Testis (tissue), 3 donors: ENCODE measurements around the gene PUS7. TPM values are rescaled to one million over a fixed set of nuclear protein-coding genes. Genes with fewer than 3 reads are reported as not detected.
A peak's percentile ranks its signal among the peaks of the same experiment; 100 is the strongest.
"Not testable (repeated sequence)": the region's sequence is repeated elsewhere in the genome, so short reads cannot be mapped to it uniquely, and the experiment has no call there.

Experiments used
- DNase-seq: peaks from one replicate; pipeline ENCODE4 v3.0.0-alpha.2; 2019
- H3K27ac ChIP-seq, 2 donors: fragments of 200-600 bp; sonication (generic); one replicate each; pipeline ENCODE4 v1.5.1; 2019
- H3K27me3 ChIP-seq: fragments of 200-600 bp; sonication (generic); one replicate; pipeline ENCODE4 v1.5.1; 2019
- H3K36me3 ChIP-seq: fragments of 200-600 bp; sonication (generic); one replicate; pipeline ENCODE4 v1.5.1; 2017; ENCODE audit warnings: low read depth; ENCODE audit errors: missing control alignments
- H3K4me1 ChIP-seq: fragments of 200-600 bp; sonication (generic); one replicate; pipeline ENCODE4 v1.5.1; 2019
- H3K4me3 ChIP-seq, 2 donors: fragments of 200-600 bp; sonication (generic); one replicate each; pipeline ENCODE4 v1.5.1; 2017 to 2019
- H3K9me3 ChIP-seq: fragments of 200-600 bp; sonication (generic); one replicate; pipeline ENCODE4 v1.5.1; 2017
- POLR2A ChIP-seq: fragments of 450-650 bp; IDR thresholded peaks from one replicate; pipeline ENCODE4 v1.6.1; 2017; ENCODE audit warnings: antibody characterized with exemption, mild to moderate bottlenecking, moderate library complexity
- WGBS, 2 donors: methylation state at CpG; one replicate each; pipeline ENCODE4 v1.1.5; 2018; 5-methylcytosine and 5-hydroxymethylcytosine counted together
- intact Hi-C: fragments of 100-400 bp; cut with DNase I; formaldehyde crosslinking; loops from one replicate; pipeline ENCODE4 v1.15.1; 2023; ENCODE audit warnings: low total_unique reads
- polyA plus RNA-seq: library from polyadenylated mRNA; stranded (reverse); fragments of 350-450 nt; fragmentation: Illumina TruSeq; extraction: RNeasy Lipid Tissue Mini Kit (QIAGEN cat#74804); gene quantifications from one replicate; pipeline ENCODE4 v1.2.3, GENCODE V29; 2014; ENCODE audit warnings: low read depth, low replicate concordance; ENCODE audit not compliant: insufficient read depth
- total RNA-seq, 2 donors: library from RNA; depleted of rRNA; stranded (reverse); fragments of >200 nt; gene quantifications; one replicate each; pipeline ENCODE4 v1.2.3, GENCODE V29; 2016
- TF ChIP-seq, protein P1 (sequence below), 3 experiments: fragments of 450-650 bp in 2 of 3; fragments of 200-600 bp in 1 of 3; sonication (generic) in 1 of 3; IDR thresholded peaks; one replicate each; pipeline ENCODE4 v1.5.1; 2016 to 2019; ENCODE audit warnings: antibody characterized with exemption in 3 of 3, mild to moderate bottlenecking in 2 of 3, moderate library complexity in 1 of 3

The PUS7 gene
- total and polyA plus RNA-seq, 3 donors from 2014 or later, result 8.7 to 18.0 (median 10.6) TPM

DNA sequence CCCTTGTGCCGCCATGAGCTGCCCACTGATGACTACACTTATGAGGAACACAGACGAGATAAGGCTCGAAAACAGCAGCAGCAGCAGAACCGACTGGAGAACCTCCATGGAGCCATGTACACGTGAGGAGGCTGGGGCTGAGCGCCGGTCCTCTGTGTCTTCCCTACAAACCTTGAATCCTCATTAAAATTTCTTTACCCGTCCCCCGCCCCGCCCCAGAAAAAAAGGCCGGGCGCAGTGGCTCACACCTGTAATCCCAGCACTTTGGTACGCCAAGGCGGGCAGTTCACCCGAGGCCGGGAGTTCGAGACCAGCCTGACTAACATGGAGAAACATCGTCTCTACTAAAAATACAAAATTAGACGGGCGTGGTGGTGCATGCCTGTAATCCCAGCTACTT lies 8.5 kb upstream of the PUS7 start:
- H3K36me3 ChIP-seq, result no peaks in the 10 kb centered on the region
- intact Hi-C loops, result no loop called here
- peaks cover 6% of the 10 kb centered on the region for H3K4me1 ChIP-seq
- H3K4me3 ChIP-seq, result peak overlapping the region; percentile 11 to 12
- no peaks in the 10 kb centered on the region for H3K27me3 ChIP-seq
- DNase-seq, result no peak
- no peak for TF ChIP-seq POLR2A
- TF ChIP-seq, protein P1, sequence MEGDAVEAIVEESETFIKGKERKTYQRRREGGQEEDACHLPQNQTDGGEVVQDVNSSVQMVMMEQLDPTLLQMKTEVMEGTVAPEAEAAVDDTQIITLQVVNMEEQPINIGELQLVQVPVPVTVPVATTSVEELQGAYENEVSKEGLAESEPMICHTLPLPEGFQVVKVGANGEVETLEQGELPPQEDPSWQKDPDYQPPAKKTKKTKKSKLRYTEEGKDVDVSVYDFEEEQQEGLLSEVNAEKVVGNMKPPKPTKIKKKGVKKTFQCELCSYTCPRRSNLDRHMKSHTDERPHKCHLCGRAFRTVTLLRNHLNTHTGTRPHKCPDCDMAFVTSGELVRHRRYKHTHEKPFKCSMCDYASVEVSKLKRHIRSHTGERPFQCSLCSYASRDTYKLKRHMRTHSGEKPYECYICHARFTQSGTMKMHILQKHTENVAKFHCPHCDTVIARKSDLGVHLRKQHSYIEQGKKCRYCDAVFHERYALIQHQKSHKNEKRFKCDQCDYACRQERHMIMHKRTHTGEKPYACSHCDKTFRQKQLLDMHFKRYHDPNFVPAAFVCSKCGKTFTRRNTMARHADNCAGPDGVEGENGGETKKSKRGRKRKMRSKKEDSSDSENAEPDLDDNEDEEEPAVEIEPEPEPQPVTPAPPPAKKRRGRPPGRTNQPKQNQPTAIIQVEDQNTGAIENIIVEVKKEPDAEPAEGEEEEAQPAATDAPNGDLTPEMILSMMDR (IDR thresholded peaks at IDR 0.05), result no peak
- H3K27ac ChIP-seq, result no peak overlapping the region
- 72 to 86% methylated on average over 20 of the region's 20 CpGs for WGBS, 2 donors
- no peaks in the 10 kb centered on the region for H3K9me3 ChIP-seq

DNA sequence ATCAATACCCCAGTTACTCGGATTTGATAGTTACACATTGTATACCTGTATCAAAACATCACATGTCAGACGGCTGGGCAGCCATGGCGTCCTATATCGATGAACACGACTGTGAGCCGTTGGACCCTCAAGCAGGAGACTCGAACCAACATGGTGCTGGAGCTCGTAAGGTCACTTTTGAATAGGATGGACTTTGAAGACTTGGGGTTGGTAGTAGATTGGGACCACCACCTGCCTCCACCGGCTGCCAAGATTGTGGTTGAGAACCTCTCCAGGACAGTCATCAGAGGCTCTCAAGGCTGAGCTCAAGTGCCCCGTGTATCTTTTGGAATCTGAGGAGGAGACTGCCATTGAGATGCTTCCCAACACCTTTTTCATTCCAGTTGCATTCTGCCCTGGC lies 8.1 kb upstream of the PUS7 start:
- Histone ChIP-seq H3K4me1 (peaks cover 6% of the 10 kb centered on the region), H3K27me3 (no peaks in the 10 kb centered on the region), H3K4me3 (peak overlapping the region in 1 of 2 donors; percentile 11), H3K9me3 (no peaks in the 10 kb centered on the region), H3K27ac (no peak overlapping the region), H3K36me3 (no peaks in the 10 kb centered on the region)
- intact Hi-C loops, result no loop called here
- 65 to 75% methylated on average over 10 of the region's 10 CpGs for WGBS, 2 donors
- no peak for TF ChIP-seq POLR2A
- TF ChIP-seq, protein P1 (IDR thresholded peaks at IDR 0.05), result no peak
- no peak for DNase-seq

DNA sequence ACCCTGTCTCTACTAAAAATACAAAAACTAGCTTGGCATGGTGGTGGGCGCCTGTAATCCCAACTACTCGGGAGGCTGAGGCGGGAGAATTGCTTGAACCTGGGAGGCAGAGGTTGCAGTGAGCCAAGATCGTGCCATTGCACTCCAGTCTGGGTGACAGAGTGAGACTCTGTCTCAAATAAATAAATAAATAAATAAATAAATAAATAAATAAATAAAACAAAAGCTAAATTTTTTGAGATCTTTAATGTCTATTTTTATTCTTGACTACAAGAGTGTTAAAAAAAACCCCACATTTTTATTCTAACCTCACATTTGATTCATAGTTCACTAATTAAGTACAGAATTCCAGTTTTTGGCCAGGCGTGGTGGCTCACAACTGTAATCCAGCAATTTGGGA lies 5.7 kb upstream of the PUS7 start:
- DNase-seq, H3K4me1 ChIP-seq, H3K27ac ChIP-seq, H3K4me3 ChIP-seq, intact Hi-C loops, H3K9me3 ChIP-seq, H3K27me3 ChIP-seq, H3K36me3 ChIP-seq: not testable (repeated sequence)
- 84 to 89% methylated on average over 5 of the region's 5 CpGs for WGBS, 2 donors

DNA sequence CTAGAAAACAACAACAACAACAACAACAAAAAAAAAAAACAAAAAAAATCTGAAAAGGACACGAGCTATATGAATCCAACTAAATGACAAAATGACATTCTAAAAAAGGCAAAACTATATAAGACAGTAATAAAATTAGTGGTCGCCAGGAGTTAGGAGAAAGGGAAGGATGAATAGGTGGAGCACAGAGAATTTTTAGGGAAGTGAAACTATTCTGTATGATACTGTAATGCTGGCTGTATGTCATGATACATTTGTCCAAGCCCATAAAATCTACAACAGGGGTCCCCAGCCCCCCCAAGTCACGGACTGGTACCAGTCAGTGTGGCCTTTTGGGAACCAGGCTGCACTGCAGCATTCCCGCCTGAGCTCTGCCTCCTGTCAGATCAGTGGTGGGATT lies 2.8 kb upstream of the PUS7 start:
- H3K27me3 ChIP-seq, result no peaks in the 10 kb centered on the region
- intact Hi-C loops, result no loop called here
- no peak for DNase-seq
- H3K4me3 ChIP-seq, result no peak overlapping the region
- H3K9me3 ChIP-seq, result no peaks in the 10 kb centered on the region
- no peak for TF ChIP-seq POLR2A
- TF ChIP-seq, protein P1 (IDR thresholded peaks at IDR 0.05), result no peak
- 76 to 86% methylated on average over 2 to 4 of the region's 4 CpGs for WGBS, 2 donors
- no peak overlapping the region for H3K27ac ChIP-seq
- H3K4me1 ChIP-seq, result peaks cover 5% of the 10 kb centered on the region
- H3K36me3 ChIP-seq, result no peaks in the 10 kb centered on the region

DNA sequence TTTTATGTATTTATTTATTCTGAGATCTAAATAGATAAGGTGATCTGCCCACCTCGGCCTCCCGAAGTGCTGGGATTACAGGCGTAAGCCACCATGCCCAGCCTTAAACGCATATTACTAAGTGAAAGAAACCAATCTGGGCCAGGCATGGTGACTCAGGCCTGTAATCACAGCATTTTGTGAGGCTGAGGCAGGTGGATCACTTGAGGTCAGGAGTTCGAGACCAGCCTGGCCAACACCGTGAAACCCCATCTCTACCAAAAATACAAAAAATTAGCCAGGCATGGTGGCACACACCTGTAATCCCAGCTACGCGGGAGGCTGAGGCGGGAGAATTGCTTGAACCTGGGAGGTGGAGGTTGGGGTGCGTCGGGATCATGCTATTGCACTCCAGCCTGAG lies 2.4 kb upstream of the PUS7 start:
- intact Hi-C loops, H3K4me1 ChIP-seq, H3K36me3 ChIP-seq, DNase-seq, H3K27me3 ChIP-seq, H3K4me3 ChIP-seq, H3K9me3 ChIP-seq, H3K27ac ChIP-seq: not testable (repeated sequence)
- 93 to 95% methylated on average over 11 of the region's 11 CpGs for WGBS, 2 donors

DNA sequence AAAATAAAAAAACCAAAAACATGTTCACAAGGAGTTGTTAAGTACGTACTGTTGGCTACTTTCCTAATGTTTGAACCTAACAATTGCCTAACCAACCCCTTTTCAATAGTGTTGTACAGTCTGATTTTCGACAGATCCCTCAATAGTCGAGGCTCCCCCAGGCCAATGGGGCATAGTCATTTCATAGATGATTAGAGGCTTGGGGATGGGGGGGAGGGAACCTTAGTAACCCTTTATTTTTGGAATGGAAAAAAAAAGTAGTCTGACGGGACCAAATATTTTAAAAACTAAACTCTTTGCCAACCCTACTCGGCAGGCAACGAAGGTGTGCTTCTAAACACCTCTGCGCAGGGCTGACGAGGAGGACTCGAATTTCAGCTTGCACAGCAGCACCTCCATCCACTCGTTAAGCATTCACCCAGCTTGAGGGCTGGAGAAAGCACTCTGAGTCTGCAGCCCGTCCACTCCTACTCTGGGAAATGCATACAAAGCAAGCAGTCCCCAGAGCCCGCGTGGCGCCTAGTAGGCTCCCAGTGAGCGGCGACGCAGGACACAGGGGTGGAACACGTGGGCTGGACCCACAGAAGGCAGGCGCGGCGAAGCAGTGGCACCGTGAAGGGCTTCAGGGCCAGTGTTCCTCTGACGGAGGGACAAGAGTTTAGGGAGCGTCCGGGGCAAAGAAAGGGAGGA lies 899 bp downstream of the PUS7 start:
- 5 to 10% methylated on average over 22 to 25 of the region's 25 CpGs for WGBS, 2 donors

DNA sequence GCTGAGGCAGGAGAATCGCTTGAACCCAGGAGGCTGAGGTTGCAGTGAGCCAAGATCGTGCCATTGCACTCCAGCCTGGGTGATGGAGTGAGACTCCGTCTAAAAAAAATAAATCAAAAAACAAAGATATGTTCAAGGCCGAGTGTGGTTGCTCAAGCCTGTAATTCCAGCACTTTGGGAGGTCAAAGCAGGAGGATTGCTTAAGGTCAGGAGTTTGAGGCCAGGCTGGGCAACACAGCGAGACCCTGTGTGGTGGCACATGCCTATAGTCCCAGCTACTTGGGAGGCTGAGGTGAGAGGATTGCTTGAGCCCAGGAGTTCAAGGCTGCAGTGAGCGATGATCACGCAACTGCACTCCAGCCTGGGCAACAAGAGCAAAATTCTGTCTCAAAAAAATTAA lies 1.5 kb downstream of the PUS7 start:
- intact Hi-C loops, DNase-seq, H3K27ac ChIP-seq, H3K27me3 ChIP-seq, H3K9me3 ChIP-seq, H3K4me1 ChIP-seq, H3K36me3 ChIP-seq: not testable (repeated sequence)
- 53 to 73% methylated on average over 7 of the region's 7 CpGs for WGBS, 2 donors
- peak overlapping the region in 1 of 2 donors; percentile 70 for H3K4me3 ChIP-seq

More for the DNA sequence above, 899 bp downstream of the PUS7 start:
- Histone ChIP-seq H3K27me3 (no peaks in the 10 kb centered on the region), H3K9me3 (no peaks in the 10 kb centered on the region), H3K36me3 (no peaks in the 10 kb centered on the region), H3K4me1 (peaks cover 5% of the 10 kb centered on the region), H3K4me3 (peak overlapping the region; percentile 70 to 77), H3K27ac (peak overlapping the region; percentile 44 to 86)
- TF ChIP-seq, protein P1 (IDR thresholded peaks at IDR 0.05), result no peak
- TF ChIP-seq POLR2A, result no peak
- DNase-seq, result peak; percentile 68
- intact Hi-C loops, result no loop called here
